NCI-H345 (cell line): ENCODE data around the gene DLGAP4.

Source experiments
- DNase-seq: peaks from one replicate; lab custom pipeline; 2025; lab: John Stamatoyannopoulos, UW

DLGAP4 gene

DNA sequence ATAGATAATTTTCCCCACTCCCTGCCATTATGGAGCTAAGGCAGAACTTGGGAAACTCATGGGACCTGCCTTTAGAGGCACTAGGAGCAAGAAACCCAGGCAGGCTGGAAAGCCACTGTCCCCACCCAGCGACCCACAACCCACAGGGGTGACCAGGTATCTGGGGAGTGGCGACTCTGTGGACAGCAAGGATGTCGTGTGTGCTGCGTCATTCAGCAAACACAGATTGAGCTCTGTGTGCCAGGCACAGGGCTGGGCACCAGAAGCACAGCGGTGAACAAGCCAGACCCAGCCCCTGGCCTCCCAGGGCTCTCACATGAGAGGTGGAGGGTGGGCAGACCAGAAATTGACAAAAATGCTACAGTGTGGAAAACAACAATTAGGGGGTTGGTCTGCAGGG lies 27.7 kb downstream of the DLGAP4 start:
- no peak for DNase-seq

DNA sequence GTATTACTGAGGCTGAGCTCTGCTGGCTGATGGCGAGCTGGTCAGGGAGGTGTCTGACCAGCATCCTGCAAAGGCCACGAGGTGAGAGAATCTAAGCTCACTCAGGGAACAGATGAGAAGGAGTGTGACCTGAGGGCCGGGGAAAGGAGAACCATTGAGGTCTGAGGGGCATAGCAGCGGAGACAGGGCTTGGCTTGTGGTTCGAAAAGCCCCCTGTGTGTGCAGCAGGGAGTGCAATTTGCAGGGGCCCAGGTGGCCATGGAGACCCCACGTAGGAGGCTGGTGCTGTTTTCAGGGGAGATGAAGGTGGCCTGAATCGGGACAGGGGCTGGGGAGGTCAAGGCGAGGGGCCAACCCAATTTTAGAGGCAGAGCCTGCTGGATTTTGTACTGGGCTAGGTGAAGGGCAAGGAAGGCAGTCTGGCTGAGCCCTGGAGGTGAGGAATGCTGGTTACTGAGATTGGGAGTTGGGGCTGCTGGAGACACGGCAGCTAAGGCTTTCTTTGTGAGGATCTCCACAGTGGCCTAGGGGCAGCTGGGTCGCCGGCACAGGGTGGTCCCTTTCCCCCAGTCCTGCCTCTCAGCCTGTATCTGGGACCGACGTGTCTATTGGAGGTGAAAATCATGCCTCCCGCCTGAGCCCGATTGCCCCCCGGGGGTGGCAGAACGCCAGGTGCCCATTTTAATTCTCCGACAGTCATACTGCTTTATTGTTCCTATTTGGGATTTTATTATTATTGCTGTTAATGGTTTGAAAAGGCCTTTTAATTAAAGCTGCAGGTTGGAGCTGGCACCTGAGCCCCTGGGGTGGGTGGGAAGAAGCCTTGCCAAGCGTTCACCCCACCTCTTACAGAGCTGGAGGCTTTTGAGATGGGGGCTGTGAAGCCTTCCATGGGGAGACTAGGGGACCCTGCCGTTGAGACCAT lies 28.4 kb downstream of the DLGAP4 start:
- DNase-seq, result no peak

DNA sequence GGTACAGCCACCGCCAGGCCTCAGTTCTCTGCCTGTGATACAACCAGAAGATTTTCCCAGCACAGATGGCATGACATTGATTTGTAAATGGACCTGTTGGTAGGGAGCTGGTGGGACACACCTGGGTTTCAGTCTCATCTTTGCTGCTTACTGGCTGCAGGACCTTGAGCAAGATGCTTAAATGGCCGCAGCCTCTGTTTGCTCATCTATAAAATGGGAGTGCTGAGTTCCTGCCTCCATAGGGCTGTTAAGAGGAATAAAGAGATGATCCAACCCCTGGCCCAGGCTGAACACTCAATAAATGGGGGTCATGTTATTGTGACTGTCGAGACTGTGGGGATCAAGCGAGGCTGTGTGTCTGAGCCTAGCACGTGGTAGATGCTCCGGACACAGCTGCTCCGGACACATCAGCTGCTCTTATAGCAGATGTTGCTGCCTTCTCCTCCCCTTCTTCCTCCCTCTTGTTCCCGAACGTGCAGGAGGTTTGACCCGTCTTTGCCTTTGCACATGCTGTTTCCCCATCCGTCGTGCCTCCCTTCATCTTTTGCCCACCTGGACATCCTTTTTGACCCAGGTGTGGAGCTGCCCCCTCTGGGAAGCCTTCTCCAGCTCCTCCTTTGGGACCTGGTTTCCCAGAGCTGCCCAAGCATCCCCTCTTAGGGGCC lies 29.2 kb downstream of the DLGAP4 start:
- DNase-seq, result no peak

- no peak for DNase-seq
These were observed 30.1 kb downstream of the DLGAP4 start for GRCh38 chr20:36336204-36336603.

DNA sequence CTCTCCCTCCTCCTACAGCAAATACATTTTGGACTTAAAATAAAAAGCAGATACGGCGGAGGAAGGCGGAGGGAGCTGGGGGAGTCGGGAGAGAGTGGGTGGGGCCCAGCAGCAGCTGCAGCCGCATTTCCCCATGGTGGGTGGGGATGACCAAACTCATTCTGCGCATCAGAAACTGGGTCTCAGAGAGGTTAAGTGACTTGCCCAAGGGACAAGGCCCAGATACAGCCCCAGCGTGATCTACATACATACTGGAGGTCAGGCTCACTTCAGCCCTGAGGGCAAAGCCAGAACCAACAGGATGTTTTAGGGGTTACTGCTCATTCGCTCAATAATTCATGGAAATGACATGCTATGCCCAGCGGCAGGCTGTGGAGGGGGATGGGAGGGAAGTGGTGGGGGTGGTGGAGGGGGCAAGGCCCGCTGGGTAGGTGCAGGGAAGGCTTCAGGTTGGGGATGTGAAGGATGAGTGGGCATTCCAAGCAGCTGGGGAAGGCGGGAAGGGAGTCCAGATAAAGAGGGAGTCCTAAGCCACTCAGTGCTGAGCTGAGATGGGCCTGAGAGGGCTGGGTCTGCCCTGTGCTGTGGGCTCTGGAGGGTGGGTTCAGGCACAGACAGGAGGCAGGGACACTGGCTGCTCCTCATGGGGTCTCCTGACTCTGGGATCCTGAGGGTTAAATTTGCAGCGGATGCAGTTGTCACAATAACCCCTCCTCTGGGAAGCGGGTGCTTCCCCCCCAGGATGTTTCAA lies 31.0 kb downstream of the DLGAP4 start:
- DNase-seq, result no peak

DNA sequence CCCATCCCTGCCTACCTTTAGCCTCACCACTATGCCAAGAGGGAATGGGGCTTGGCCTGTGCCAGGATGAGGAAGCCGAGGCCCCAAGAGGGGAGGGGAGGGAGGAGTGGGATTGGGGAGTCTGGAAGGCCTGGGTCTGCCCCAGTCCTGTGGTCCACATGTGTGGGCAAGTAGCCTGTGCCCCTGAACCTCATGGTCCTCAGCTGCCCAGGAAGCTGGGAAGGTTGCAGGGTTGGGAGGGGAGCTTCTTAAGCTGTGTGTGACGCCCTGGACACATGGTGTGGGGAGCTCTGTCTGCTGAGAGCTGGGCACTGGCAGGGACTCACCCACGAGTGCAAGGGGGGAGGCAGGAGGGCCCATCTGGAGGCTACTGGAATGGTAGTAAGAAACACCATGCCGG lies 31.7 kb downstream of the DLGAP4 start:
- no peak for DNase-seq

- DNase-seq, result no peak
These were observed 33.8 kb downstream of the DLGAP4 start for GRCh38 chr20:36339646-36340592.

GRCh38 chr20:36340593-36340990 lies 34.5 kb downstream of the DLGAP4 start:
- DNase-seq, result no peak

- no peak for DNase-seq
These were observed 35.3 kb downstream of the DLGAP4 start for GRCh38 chr20:36341331-36342020.

DNA sequence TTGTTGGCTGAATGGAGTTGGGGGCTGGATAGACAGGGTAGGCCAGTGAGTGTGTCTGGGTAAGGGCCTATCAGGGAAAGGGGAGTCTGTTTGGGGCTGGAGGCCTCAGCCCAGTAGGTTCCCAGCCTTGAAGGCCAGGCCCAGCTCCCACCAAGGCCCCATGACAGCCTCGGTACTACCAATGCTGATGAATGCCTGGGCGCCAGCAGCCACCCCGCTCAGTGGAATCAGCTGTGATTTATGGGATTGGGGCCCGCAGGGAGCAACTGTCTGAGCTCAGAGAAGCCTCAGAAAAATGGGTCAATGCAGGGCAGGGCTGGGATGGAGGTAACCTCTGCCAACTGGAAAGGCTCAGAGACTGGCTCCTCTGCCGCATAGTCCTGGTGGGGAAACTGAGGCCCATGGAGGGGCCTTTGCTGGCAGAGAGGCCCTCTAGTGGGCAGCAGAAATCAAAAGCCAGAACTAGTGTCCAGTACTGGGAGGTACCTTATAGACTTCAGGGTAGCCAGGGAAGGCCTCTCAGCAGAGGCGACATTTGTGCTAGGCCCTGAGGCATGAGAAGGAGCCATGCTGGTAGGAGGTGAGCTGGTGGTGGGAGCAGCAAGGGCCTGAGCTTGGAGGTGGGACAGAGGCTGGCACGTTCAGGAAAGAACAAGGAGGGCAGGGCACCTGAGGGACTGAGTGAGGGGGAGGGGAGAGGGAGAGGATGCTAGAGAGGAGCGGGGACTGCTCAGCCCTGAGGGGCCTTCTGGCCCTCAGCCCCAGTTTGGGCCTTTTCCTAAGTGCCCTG lies 36.4 kb downstream of the DLGAP4 start:
- no peak for DNase-seq

- DNase-seq, result no peak
These were observed 37.5 kb downstream of the DLGAP4 start for GRCh38 chr20:36343641-36344040.

- no peak for DNase-seq
These were observed 38.5 kb downstream of the DLGAP4 start for GRCh38 chr20:36344517-36345132.

DNA sequence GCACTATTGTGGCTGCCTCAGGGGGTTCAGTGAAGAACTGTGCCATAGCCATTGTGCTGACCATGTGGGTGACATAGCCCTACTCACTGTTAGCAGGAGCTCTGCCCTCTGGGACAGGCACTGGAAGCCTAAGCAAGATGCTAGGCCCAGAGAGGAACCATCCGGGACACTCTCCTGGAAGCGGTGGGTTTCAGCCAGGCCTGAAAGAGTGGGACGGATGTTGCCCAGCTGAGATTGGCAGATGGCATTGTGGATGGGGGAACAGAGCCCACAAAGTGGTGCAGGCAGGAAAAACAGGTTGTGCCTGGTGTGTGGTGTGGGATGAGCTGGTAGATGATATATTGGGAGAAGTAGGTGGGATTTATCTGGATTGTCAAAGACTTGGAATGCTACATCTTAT lies 40.1 kb downstream of the DLGAP4 start:
- DNase-seq, result no peak

DNA sequence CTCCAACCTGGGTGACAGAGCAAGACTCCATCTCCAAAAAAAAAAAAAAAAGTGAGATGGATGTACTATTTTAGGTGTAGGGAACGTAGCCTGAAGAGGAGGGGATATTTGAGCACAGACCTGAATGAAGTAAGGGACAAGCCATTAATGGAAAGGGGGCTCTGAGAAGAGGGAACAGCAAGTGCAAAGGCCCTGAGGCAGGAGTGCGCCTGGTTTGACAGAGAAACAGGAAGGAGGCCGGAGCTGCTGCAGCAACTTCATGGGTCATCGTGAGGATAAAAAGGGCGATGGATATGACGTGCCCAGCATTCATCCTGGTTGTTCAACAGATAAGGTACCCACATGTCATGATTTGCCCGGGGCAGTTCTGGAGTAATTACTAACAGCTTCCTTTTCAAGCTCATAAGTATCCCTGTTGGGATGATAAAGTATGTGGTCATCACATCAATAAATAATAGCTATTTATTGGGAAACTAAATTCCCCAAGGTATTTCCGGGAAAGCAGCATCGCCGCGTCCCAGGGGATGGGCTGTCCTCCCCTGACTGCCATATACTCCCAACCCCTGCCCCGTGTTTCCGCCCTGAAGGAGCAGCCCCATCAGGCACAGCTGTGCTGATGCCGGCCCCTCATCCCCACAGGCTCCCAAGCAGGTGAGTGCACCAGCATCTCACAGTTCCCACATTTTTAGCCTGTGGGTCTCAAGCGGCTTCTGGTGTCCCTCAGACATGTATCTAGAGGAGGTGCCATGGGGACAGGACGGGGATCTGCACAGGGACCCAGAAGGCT lies 43.4 kb downstream of the DLGAP4 start:
- DNase-seq, result no peak

DNA sequence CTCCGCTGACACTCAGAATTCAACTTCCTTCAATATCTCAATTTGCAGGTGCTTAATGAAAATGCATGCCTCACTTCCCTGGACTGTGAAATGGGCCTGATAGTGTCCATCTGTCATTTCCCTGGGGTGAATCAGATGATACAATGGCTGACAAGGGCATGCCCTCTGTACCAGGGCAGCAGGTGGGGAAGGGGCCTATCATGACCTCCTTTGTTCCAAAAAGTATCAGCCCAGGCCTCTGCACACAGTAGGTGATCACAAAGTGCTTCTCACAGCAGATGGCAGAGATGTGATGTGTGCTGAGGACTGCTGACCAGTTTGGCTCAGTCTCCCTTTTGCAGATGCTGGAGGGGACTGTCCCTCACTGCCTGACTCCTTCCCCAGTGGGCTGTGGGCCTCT lies 44.3 kb downstream of the DLGAP4 start:
- DNase-seq, result no peak

GRCh38 chr20:36351937-36352336 lies 45.8 kb downstream of the DLGAP4 start:
- DNase-seq, result no peak

- DNase-seq, result no peak
These were observed 46.9 kb downstream of the DLGAP4 start for GRCh38 chr20:36352843-36353553.

- DNase-seq, result no peak
These were observed 47.6 kb downstream of the DLGAP4 start for GRCh38 chr20:36353740-36354139.
